HepG2 (cell line): ENCODE data around the gene TMEM39B. TPM values are rescaled to one million over a fixed set of nuclear protein-coding genes. Genes with fewer than 3 reads are reported as not detected.

Experiments
- ATAC-seq: fragments of 200-7000 bp; cut with Tn5 transposase; 3 replicates; pipeline ENCODE4 v1.9.1; 2020; ENCODE audit warnings: mild to moderate bottlenecking, moderate library complexity
- BruUV-seq: library from RNA; stranded (reverse); fragments of 400-500 nt; replicated peaks from 2 replicates; lab custom pipeline; 2021; lab: Mats Ljungman, UMichigan
- CTCF ChIA-PET: fragments of 300-600 bp; formaldehyde crosslinking; extraction: SDS; loops from one replicate; lab custom pipeline; 2021; ENCODE audit warnings: low total read pairs, inconsistent platforms, low intra/inter-chr PET ratio; lab: Yijun Ruan, JAX
- POLR2A ChIA-PET: fragments of 350-600 bp; sonication (Branson Sonifier 250); formaldehyde crosslinking; loops from one replicate; lab custom pipeline; 2020; ENCODE audit warnings: antibody characterized with exemption, inconsistent platforms; lab: Yijun Ruan, JAX
- DNase-seq: peaks from one replicate; pipeline ENCODE4 v3.0.0-alpha.2; 2015; ENCODE audit warnings: low spot score
- FAIRE-seq: peaks from 3 replicates; lab custom pipeline; 2011; peaks lifted over from hg19 to GRCh38; lab: Jason Lieb, UNC
- H2AFZ ChIP-seq: one replicate; pipeline ENCODE4 v1.6.1; 2011; ENCODE audit warnings: low read length, inconsistent platforms
- H3K27ac ChIP-seq: fragments of 300-600 bp; 3 replicates; pipeline ENCODE4 v1.8.0; 2011; ENCODE audit warnings: mixed run types, mild to moderate bottlenecking, mixed read lengths, low read length, inconsistent platforms; ENCODE audit not compliant: insufficient read depth; ENCODE audit errors: extremely low read length
- H3K27me3 ChIP-seq, 2 experiments: fragments of 200-600 bp in 1 of 2; 2 replicates in 1 of 2; 3 replicates in 1 of 2; pipeline versions ENCODE4 v1.6.0 to v1.8.0; 2011; ENCODE audit warnings: low read length in 2 of 2, mild to moderate bottlenecking in 2 of 2, moderate library complexity in 2 of 2, inconsistent platforms in 1 of 2; ENCODE audit not compliant: insufficient read depth in 2 of 2, control insufficient read depth in 1 of 2
- H3K36me3 ChIP-seq, 2 experiments: fragments of 200-600 bp in 1 of 2; replicated peaks in 1 of 2; 2 replicates in 1 of 2; 3 replicates in 1 of 2; pipeline versions ENCODE4 v1.5.1 to v1.8.0; 2011; ENCODE audit warnings: low read length in 2 of 2, inconsistent platforms in 1 of 2; ENCODE audit not compliant: insufficient read depth in 2 of 2, control insufficient read depth in 1 of 2
- H3K4me1 ChIP-seq: 2 replicates; pipeline ENCODE4 v1.5.1; 2012; ENCODE audit warnings: low read length, inconsistent platforms; ENCODE audit not compliant: insufficient read depth
- H3K4me2 ChIP-seq: 2 replicates; pipeline ENCODE4 v1.6.0; 2011; ENCODE audit warnings: low read depth, low read length, inconsistent platforms
- H3K4me3 ChIP-seq, 3 experiments: fragments of 200-600 bp in 1 of 3; sonication (generic), shearing (Covaris generic) in 1 of 3; replicated peaks in 1 of 3; 2 replicates each; pipeline ENCODE4 v1.5.1; 2011 to 2016; ENCODE audit warnings: low read length in 3 of 3, inconsistent platforms in 2 of 3, low read depth in 2 of 3, mild to moderate bottlenecking in 2 of 3, control low read depth in 1 of 3, mixed read lengths in 1 of 3; ENCODE audit not compliant: insufficient read depth in 1 of 3
- H3K79me2 ChIP-seq: one replicate; pipeline ENCODE4 v1.6.1; 2011; ENCODE audit warnings: low read length, inconsistent platforms; ENCODE audit not compliant: insufficient read depth
- H3K9ac ChIP-seq: 2 replicates; pipeline ENCODE4 v1.6.0; 2011; ENCODE audit warnings: mild to moderate bottlenecking, low read depth, low read length, inconsistent platforms; ENCODE audit not compliant: insufficient read depth
- H3K9me3 ChIP-seq: 2 replicates; pipeline ENCODE4 v1.5.1; 2012; ENCODE audit warnings: mild to moderate bottlenecking, low read length
- H4K20me1 ChIP-seq: 2 replicates; pipeline ENCODE4 v1.6.0; 2011; ENCODE audit warnings: inconsistent platforms, mild to moderate bottlenecking, low read length, moderate library complexity; ENCODE audit not compliant: insufficient read depth
- FOXA1 ChIP-seq, 2 experiments: fragments of 450-650 bp in 1 of 2; sonication (generic) in 1 of 2; formaldehyde crosslinking in 1 of 2; IDR thresholded peaks; 2 replicates each; pipeline versions ENCODE4 v1.4.0 to v1.6.1; 2016 to 2020; ENCODE audit warnings: missing genetic modification reagents in 1 of 2
- FOXA3 ChIP-seq: IDR thresholded peaks from 2 replicates; pipeline ENCODE4 v1.6.1; 2016; ENCODE audit warnings: missing genetic modification reagents, missing compliant biosample characterization
- FOXP1 ChIP-seq, 2 experiments: fragments of 450-650 bp in 1 of 2; IDR thresholded peaks; 2 replicates each; pipeline ENCODE4 v1.6.1; 2017 to 2018; ENCODE audit warnings: antibody characterized with exemption in 1 of 2
- HNRNPUL1 ChIP-seq: fragments of 200-400 bp; formaldehyde crosslinking; IDR thresholded peaks from 2 replicates; pipeline ENCODE4 v1.6.1; 2017; ENCODE audit warnings: low read depth, mild to moderate bottlenecking, low read length, moderate library complexity
- KDM5B ChIP-seq: sonication (generic); formaldehyde crosslinking; IDR thresholded peaks from 2 replicates; pipeline ENCODE4 v1.4.0; 2020; ENCODE audit warnings: missing genetic modification reagents, mild to moderate bottlenecking, borderline replicate concordance
- MTERF4 ChIP-seq: sonication (generic); formaldehyde crosslinking; IDR thresholded peaks from 2 replicates; pipeline ENCODE4 v1.8.0; 2023; ENCODE audit warnings: mild to moderate bottlenecking, missing genetic modification reagents
- NCOA5 ChIP-seq: sonication (generic); formaldehyde crosslinking; IDR thresholded peaks from 2 replicates; pipeline ENCODE4 v1.4.0; 2020; ENCODE audit warnings: missing genetic modification reagents
- NRL ChIP-seq: sonication (generic); formaldehyde crosslinking; IDR thresholded peaks from 2 replicates; pipeline ENCODE4 v1.5.0; 2020; ENCODE audit warnings: missing genetic modification reagents, mild to moderate bottlenecking, moderate library complexity, borderline replicate concordance
- SAP130 ChIP-seq: IDR thresholded peaks from 2 replicates; pipeline ENCODE4 v1.6.1; 2016; ENCODE audit warnings: low read depth
- SMC3 ChIP-seq: IDR thresholded peaks from 2 replicates; pipeline ENCODE4 v1.6.1; 2011; ENCODE audit warnings: low read length, improper control_type of control experiment
- TAF1 ChIP-seq: sonication (generic); formaldehyde crosslinking; IDR thresholded peaks from 2 replicates; pipeline ENCODE4 v1.4.0; 2020; ENCODE audit warnings: missing genetic modification reagents
- ZFP62 ChIP-seq: sonication (generic); formaldehyde crosslinking; IDR thresholded peaks from 2 replicates; pipeline ENCODE4 v1.4.0; 2020; ENCODE audit warnings: missing genetic modification reagents
- ZNF614 ChIP-seq: IDR thresholded peaks from 2 replicates; pipeline ENCODE4 v1.6.1; 2018; ENCODE audit warnings: missing biosample characterization, missing genetic modification reagents, inconsistent platforms, borderline replicate concordance
- ZNF678 ChIP-seq: sonication (generic); formaldehyde crosslinking; IDR thresholded peaks from 2 replicates; pipeline ENCODE4 v1.4.0; 2020; ENCODE audit warnings: mild to moderate bottlenecking, missing genetic modification reagents
- WGBS: methylation state at CpG from one replicate; pipeline ENCODE4 v1.1.6; 2017; ENCODE audit warnings: low lambda C conversion rate; 5-methylcytosine and 5-hydroxymethylcytosine counted together
- in situ Hi-C: cut with HindIII; loops from 2 replicates; pipeline ENCODE4 v1.10.0; 2017; ENCODE audit warnings: low pct_unique_long_range_greater_than_20kb; ENCODE audit not compliant: extremely low pct_ligation_motif_present
- intact Hi-C: fragments of 100-400 bp; cut with micrococcal nuclease; formaldehyde crosslinking; loops from one replicate; pipeline ENCODE4 v1.10.0; 2022; ENCODE audit not compliant: unreplicated experiment
- polyA plus RNA-seq, 8 experiments: library from polyadenylated mRNA; depleted of rRNA in 3 of 8; stranded (reverse) in 7 of 8; unstranded in 1 of 8; fragments of >200 nt; fragmentation: Illumina TruSeq in 4 of 8; extraction: Trizol in 4 of 8; gene quantifications; 2 replicates each; pipeline versions ENCODE4 v1.2.1 to v1.2.3, GENCODE V29; 2011 to 2016; ENCODE audit warnings: low read depth in 4 of 8, missing spikeins in 1 of 8, mixed read lengths in 1 of 8; ENCODE audit not compliant: insufficient read depth in 1 of 8
- total RNA-seq, 5 experiments: library from RNA; depleted of rRNA; stranded (reverse); fragments of >200 nt; fragmentation: Illumina TruSeq; extraction: Trizol; gene quantifications; 2 replicates each; pipeline ENCODE4 v1.2.3, GENCODE V29; 2016; ENCODE audit warnings: low read depth in 1 of 5
- TF ChIP-seq, protein P1 (sequence below): sonication (generic); formaldehyde crosslinking; conservative IDR thresholded peaks from 2 replicates; pipeline ENCODE4 v1.4.0; 2020; ENCODE audit warnings: mild to moderate bottlenecking, missing genetic modification reagents, moderate library complexity
- TF ChIP-seq, protein P2 (sequence below): IDR thresholded peaks from 2 replicates; pipeline ENCODE4 v1.4.0; 2020; ENCODE audit warnings: mild to moderate bottlenecking, missing genetic modification reagents

TMEM39B gene
- total and polyA plus RNA-seq, 2 of the 13 experiments (the other 11 are each of a cell fraction or from before 2014, with no cell fraction given) = 4.9 to 10.4 TPM

DNA sequence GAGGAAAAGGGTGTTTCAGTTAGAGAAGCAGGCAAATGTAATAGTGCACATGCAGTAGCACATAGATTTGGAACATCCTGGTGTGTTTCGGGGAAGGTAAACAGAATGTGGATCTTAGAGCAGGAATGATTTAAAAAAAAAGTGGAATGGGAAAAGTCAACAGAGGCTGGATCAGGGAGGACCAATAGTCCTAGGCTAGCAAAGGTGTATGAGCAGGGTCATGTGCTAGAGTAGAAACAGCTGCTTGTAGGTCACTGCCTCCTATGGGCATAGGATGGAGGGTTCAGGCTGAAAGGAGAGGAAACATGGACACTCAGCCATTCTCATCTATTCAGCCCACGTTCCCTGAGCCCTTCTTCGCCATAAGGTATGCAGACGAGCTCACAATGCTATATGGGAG is 31.4 kb downstream of the TMEM39B start:
- Histone ChIP-seq H4K20me1 (no peaks in the 10 kb centered on the region), H3K4me1 (peaks cover 30% of the 10 kb centered on the region), H3K9me3 (no peaks in the 10 kb centered on the region), H3K36me3 (peaks cover 5 to 8% of the 10 kb centered on the region in 2 experiments; a peak in 2 of 5 replicates), H3K4me2 (peak overlapping the region; percentile 23; the same call in 1 of the 2 replicates), H2AFZ (no peak overlapping the region), H3K27ac (peak overlapping the region; percentile 9), H3K4me3 (no peak overlapping the region), H3K27me3 (no peaks in the 10 kb centered on the region; a peak in 1 of 5 replicates), H3K79me2 (peaks cover 13% of the 10 kb centered on the region), H3K9ac (no peak overlapping the region)
- intact Hi-C loops (no loop called here), in situ Hi-C loops (no loop called here)
- BruUV-seq = no TSS peak
- FAIRE-seq (peak; percentile 89), ATAC-seq (peak; percentile 78), DNase-seq (peak; percentile 67)
- CTCF ChIA-PET = no interaction called here
- POLR2A ChIA-PET = no interaction called here
- 52% methylated on average over 4 of the region's 4 CpGs for WGBS
- TF ChIP-seq NCOA5 (CRISPR knock-in tag) (no peak), FOXP1 (IDR thresholded peaks at IDR 0.05) (no peak), FOXP1 (CRISPR knock-in tag; IDR thresholded peaks at IDR 0.05) (peak; percentile 27; the same call in 1 of the 2 replicates), KDM5B (no peak), ZFP62 (CRISPR knock-in tag) (no peak), MTERF4 (CRISPR knock-in tag) (no peak), SMC3 (peak; percentile 31; the same call in 1 of the 2 replicates), FOXA3 (peak; percentile 64), FOXA1 (IDR thresholded peaks at IDR 0.05) (0 out of 2 replicates have a peak, but pooled peaks have one; percentile 35), FOXA1 (CRISPR knock-in tag; IDR thresholded peaks at IDR 0.05) (peak; percentile 54), ZNF678 (CRISPR knock-in tag) (no peak), NRL (CRISPR knock-in tag) (no peak), ZNF614 (CRISPR knock-in tag) (0 out of 2 replicates have a peak, but pooled peaks have one; percentile 17), TAF1 (no peak), SAP130 (CRISPR knock-in tag) (peak; percentile 56), HNRNPUL1 (no peak)
- TF ChIP-seq, protein P1, sequence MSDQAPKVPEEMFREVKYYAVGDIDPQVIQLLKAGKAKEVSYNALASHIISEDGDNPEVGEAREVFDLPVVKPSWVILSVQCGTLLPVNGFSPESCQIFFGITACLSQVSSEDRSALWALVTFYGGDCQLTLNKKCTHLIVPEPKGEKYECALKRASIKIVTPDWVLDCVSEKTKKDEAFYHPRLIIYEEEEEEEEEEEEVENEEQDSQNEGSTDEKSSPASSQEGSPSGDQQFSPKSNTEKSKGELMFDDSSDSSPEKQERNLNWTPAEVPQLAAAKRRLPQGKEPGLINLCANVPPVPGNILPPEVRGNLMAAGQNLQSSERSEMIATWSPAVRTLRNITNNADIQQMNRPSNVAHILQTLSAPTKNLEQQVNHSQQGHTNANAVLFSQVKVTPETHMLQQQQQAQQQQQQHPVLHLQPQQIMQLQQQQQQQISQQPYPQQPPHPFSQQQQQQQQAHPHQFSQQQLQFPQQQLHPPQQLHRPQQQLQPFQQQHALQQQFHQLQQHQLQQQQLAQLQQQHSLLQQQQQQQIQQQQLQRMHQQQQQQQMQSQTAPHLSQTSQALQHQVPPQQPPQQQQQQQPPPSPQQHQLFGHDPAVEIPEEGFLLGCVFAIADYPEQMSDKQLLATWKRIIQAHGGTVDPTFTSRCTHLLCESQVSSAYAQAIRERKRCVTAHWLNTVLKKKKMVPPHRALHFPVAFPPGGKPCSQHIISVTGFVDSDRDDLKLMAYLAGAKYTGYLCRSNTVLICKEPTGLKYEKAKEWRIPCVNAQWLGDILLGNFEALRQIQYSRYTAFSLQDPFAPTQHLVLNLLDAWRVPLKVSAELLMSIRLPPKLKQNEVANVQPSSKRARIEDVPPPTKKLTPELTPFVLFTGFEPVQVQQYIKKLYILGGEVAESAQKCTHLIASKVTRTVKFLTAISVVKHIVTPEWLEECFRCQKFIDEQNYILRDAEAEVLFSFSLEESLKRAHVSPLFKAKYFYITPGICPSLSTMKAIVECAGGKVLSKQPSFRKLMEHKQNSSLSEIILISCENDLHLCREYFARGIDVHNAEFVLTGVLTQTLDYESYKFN (CRISPR knock-in tag) = peak; percentile 35; the same call in 1 of the 2 replicates
- TF ChIP-seq, protein P2, sequence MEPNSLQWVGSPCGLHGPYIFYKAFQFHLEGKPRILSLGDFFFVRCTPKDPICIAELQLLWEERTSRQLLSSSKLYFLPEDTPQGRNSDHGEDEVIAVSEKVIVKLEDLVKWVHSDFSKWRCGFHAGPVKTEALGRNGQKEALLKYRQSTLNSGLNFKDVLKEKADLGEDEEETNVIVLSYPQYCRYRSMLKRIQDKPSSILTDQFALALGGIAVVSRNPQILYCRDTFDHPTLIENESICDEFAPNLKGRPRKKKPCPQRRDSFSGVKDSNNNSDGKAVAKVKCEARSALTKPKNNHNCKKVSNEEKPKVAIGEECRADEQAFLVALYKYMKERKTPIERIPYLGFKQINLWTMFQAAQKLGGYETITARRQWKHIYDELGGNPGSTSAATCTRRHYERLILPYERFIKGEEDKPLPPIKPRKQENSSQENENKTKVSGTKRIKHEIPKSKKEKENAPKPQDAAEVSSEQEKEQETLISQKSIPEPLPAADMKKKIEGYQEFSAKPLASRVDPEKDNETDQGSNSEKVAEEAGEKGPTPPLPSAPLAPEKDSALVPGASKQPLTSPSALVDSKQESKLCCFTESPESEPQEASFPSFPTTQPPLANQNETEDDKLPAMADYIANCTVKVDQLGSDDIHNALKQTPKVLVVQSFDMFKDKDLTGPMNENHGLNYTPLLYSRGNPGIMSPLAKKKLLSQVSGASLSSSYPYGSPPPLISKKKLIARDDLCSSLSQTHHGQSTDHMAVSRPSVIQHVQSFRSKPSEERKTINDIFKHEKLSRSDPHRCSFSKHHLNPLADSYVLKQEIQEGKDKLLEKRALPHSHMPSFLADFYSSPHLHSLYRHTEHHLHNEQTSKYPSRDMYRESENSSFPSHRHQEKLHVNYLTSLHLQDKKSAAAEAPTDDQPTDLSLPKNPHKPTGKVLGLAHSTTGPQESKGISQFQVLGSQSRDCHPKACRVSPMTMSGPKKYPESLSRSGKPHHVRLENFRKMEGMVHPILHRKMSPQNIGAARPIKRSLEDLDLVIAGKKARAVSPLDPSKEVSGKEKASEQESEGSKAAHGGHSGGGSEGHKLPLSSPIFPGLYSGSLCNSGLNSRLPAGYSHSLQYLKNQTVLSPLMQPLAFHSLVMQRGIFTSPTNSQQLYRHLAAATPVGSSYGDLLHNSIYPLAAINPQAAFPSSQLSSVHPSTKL (CRISPR knock-in tag) = 0 out of 2 replicates have a peak, but pooled peaks have one; percentile 25
